ENCODE measurements around the gene TAP1.
"Not testable (repeated sequence)": the region's sequence is repeated elsewhere in the genome, so short reads cannot be mapped to it uniquely, and the experiment has no call there.

TAP1 gene

GRCh38 chr6:32853541-32854375 is at the start of gene TAP1, which contains the start of gene PSMB9:
TSS of gene TAP1 (minus strand) at chr6:32853704. CDS start at chr6:32853636, 68 bp downstream.
TSS of gene PSMB9 (plus strand) at chr6:32854192. CDS start at chr6:32854230, 38 bp downstream.
- peak; percentile 95 for DNase-seq

- no peak for DNase-seq
Measured at GRCh38 chr6:32895006-32895345, 41.5 kb upstream of the TAP1 start.

GRCh38 chr6:32894085-32895005 is 40.8 kb upstream of the TAP1 start:
- DNase-seq = peak; percentile 92

- DNase-seq = no peak
Measured at GRCh38 chr6:32890831-32891230, 37.3 kb upstream of the TAP1 start.

- DNase-seq = no peak
Measured at GRCh38 chr6:32889533-32889932, 36.0 kb upstream of the TAP1 start.

- no peak for DNase-seq
Measured at GRCh38 chr6:32888576-32888975, 35.1 kb upstream of the TAP1 start.

GRCh38 chr6:32887616-32888015 is 34.1 kb upstream of the TAP1 start:
- DNase-seq = no peak

GRCh38 chr6:32886681-32887383 is 33.3 kb upstream of the TAP1 start:
- no peak for DNase-seq

- DNase-seq = peak; percentile 78
Measured at GRCh38 chr6:32885698-32886286, 32.3 kb upstream of the TAP1 start.

- no peak for DNase-seq
Measured at GRCh38 chr6:32883789-32884188, 30.3 kb upstream of the TAP1 start.

GRCh38 chr6:32882879-32883250 is 29.4 kb upstream of the TAP1 start:
- no peak for DNase-seq

- not testable (repeated sequence) for DNase-seq
Measured at GRCh38 chr6:32880962-32881361, 27.5 kb upstream of the TAP1 start.

GRCh38 chr6:32879691-32880090 is 26.2 kb upstream of the TAP1 start:
- no peak for DNase-seq

- DNase-seq = no peak
Measured at GRCh38 chr6:32876603-32877002, 23.1 kb upstream of the TAP1 start.

- DNase-seq = not testable (repeated sequence)
Measured at GRCh38 chr6:32873947-32874346, 20.4 kb upstream of the TAP1 start.

- DNase-seq = peak; percentile 84
Measured at GRCh38 chr6:32868257-32868788, 14.8 kb upstream of the TAP1 start.

GRCh38 chr6:32867554-32868256 is 14.2 kb upstream of the TAP1 start:
- DNase-seq = no peak

GRCh38 chr6:32867022-32867477 is 13.5 kb upstream of the TAP1 start:
- DNase-seq = no peak

GRCh38 chr6:32865724-32866443 is 12.4 kb upstream of the TAP1 start:
- no peak for DNase-seq

- DNase-seq = no peak
Measured at GRCh38 chr6:32862725-32863124, 9.2 kb upstream of the TAP1 start.

- no peak for DNase-seq
Measured at GRCh38 chr6:32860674-32861073, 7.2 kb upstream of the TAP1 start.
